SU-DHL-6 (cell line): ENCODE results near the gene TBC1D4.

Source experiments
- H2AFZ ChIP-seq: fragments of 200-600 bp; sonication (generic); 2 replicates; pipeline ENCODE4 v1.6.1; 2014; ENCODE audit warnings: low read depth, mild to moderate bottlenecking, moderate library complexity, mixed read lengths, antibody characterized with exemption, low read length; ENCODE audit not compliant: severe bottlenecking
- H3F3A ChIP-seq: fragments of 200-600 bp; shearing (Covaris generic); 2 replicates; pipeline ENCODE4 v1.6.0; 2016; ENCODE audit warnings: antibody characterized with exemption, mild to moderate bottlenecking; ENCODE audit not compliant: insufficient read depth
- H3K27ac ChIP-seq: fragments of 200-600 bp; sonication (generic); 2 replicates; pipeline ENCODE4 v1.5.1; 2016; ENCODE audit warnings: low read depth, mild to moderate bottlenecking, low read length, moderate library complexity, mixed read lengths
- H3K27me3 ChIP-seq: fragments of 200-600 bp; sonication (generic), shearing (Covaris generic); 2 replicates; pipeline ENCODE4 v1.6.0; 2014; ENCODE audit warnings: mild to moderate bottlenecking, low read length
- H3K36me3 ChIP-seq: fragments of 200-600 bp; sonication (generic); 2 replicates; pipeline ENCODE4 v1.6.1; 2014; ENCODE audit warnings: mild to moderate bottlenecking, low read length, mixed read lengths
- H3K4me2 ChIP-seq: fragments of 300-600, 200-600 bp; shearing (Covaris generic), sonication (generic); 2 replicates; pipeline ENCODE4 v1.6.0; 2014; ENCODE audit warnings: low read length, low read depth, mild to moderate bottlenecking; ENCODE audit not compliant: poor library complexity, severe bottlenecking
- H3K4me3 ChIP-seq: fragments of 200-600 bp; sonication (generic); 2 replicates; pipeline ENCODE4 v1.5.1; 2014; ENCODE audit warnings: antibody characterized with exemption, low read length, mild to moderate bottlenecking, mixed read lengths; ENCODE audit not compliant: insufficient read depth, poor library complexity, severe bottlenecking
- H3K79me2 ChIP-seq: fragments of 200-600 bp; sonication (generic); 2 replicates; pipeline ENCODE4 v1.6.1; 2014; ENCODE audit warnings: mild to moderate bottlenecking, low read length, moderate library complexity; ENCODE audit not compliant: insufficient read depth
- H3K9ac ChIP-seq: fragments of 200-600 bp; sonication (generic); 2 replicates; pipeline ENCODE4 v1.7.0; 2014; ENCODE audit warnings: mild to moderate bottlenecking, low read length
- H3K9me2 ChIP-seq: fragments of 200-600 bp; sonication (generic); replicated peaks from 2 replicates; pipeline ENCODE4 v1.6.1; 2014; ENCODE audit warnings: low read length; ENCODE audit not compliant: insufficient read depth
- H3K9me3 ChIP-seq: fragments of 200-600 bp; sonication (generic); 2 replicates; pipeline ENCODE4 v1.6.1; 2014; ENCODE audit warnings: low read length, mixed read lengths; ENCODE audit not compliant: insufficient read depth
- H4K20me1 ChIP-seq: fragments of 200-600 bp; sonication (generic); 2 replicates; pipeline ENCODE4 v1.6.1; 2014; ENCODE audit warnings: low read depth, mild to moderate bottlenecking, antibody characterized with exemption, low read length, moderate library complexity, mixed read lengths
- CTCF ChIP-seq: fragments of 200-600 bp; sonication (generic); IDR thresholded peaks from one replicate; pipeline ENCODE4 v1.5.1; 2017; ENCODE audit warnings: antibody characterized with exemption, mild to moderate bottlenecking, low read length, moderate library complexity; ENCODE audit not compliant: insufficient read depth, poor library complexity, severe bottlenecking
- EZH2phosphoT487 ChIP-seq: fragments of 200-600 bp; sonication (generic), shearing (Covaris generic); conservative IDR thresholded peaks from 2 replicates; pipeline ENCODE4 v1.6.1; 2018; ENCODE audit warnings: mild to moderate bottlenecking, antibody characterized with exemption, low read length, moderate library complexity, mixed read lengths

TBC1D4 gene

DNA sequence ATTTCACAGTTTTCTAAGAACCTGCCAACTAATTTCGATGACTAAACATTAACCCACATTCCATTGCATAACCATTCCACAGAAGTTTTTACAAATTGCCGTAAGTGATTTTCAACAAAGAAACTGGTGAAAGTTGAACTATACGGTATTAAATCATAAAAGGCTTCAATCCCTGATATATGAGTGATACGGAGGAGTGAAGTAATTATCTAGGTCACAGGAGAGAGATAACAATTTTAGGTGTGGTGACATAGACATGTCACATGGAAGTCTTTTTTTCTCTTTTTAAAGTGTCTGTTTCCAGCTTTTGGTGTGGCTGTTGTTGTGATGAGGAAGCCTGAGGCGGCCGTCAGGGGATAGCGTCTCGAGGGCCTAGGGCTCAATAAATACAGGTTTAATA is 29.4 kb downstream of the TBC1D4 start:
- no peaks in the 10 kb centered on the region for H4K20me1 ChIP-seq
- no peaks in the 10 kb centered on the region for H3K9me3 ChIP-seq
- TF ChIP-seq CTCF: no peak
- no peak for TF ChIP-seq EZH2phosphoT487
- H3K79me2 ChIP-seq: no peaks in the 10 kb centered on the region
- no peak overlapping the region for H3K9ac ChIP-seq
- no peak overlapping the region for H3K27ac ChIP-seq
- no peak overlapping the region for H3K4me2 ChIP-seq
- no peaks in the 10 kb centered on the region for H3F3A ChIP-seq
- H3K36me3 ChIP-seq: no peaks in the 10 kb centered on the region
- no peaks in the 10 kb centered on the region for H3K9me2 ChIP-seq
- no peaks in the 10 kb centered on the region for H3K27me3 ChIP-seq
- H3K4me3 ChIP-seq: no peak overlapping the region
- H2AFZ ChIP-seq: no peak overlapping the region

DNA sequence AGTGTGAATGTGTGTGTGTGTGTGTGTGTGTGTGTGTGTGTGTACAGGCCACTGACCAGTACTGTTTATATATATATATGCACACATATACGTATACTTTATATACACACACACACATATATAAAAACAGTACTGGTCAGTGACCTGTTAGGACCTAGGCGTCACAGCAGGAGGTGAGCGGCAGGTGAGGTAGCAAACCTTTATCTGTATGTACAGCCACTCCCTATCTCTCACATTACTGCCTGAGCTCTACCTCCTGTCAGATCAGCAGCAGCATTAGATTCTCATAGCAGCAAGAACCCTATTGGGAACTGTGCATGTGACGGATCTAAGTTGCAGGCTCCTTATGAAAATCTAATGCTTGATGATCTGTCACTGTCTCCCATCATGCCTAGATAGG is 34.5 kb downstream of the TBC1D4 start:
- Histone ChIP-seq H3K9me3 (no peaks in the 10 kb centered on the region), H4K20me1 (no peaks in the 10 kb centered on the region), H3K27ac (no peak overlapping the region), H3K4me3 (no peak overlapping the region), H3K9me2 (no peaks in the 10 kb centered on the region), H3K9ac (no peak overlapping the region), H3K79me2 (no peaks in the 10 kb centered on the region), H2AFZ (no peak overlapping the region), H3K4me2 (no peak overlapping the region), H3F3A (no peaks in the 10 kb centered on the region), H3K36me3 (no peaks in the 10 kb centered on the region), H3K27me3 (no peaks in the 10 kb centered on the region)
- TF ChIP-seq EZH2phosphoT487 (no peak), CTCF (no peak)

DNA sequence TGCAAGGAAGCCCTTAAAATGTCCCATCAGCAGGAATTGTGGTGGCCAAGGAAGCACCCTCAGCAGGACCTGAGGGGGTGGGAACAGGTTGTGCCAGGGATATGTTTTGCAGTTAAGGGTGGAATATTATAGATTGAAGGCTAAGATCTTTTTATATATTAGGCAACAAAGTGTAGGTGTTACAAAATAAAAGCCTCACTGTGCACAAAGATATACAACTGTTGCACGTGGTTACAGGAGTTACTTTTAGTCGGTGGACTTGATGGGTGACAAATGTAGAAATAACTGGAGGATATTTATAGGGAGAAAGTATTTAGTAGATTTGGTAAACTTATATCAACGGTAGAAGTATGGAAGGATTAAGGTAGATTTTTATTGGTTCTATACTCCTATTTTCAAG is 35.1 kb downstream of the TBC1D4 start:
- H3K79me2 ChIP-seq: no peaks in the 10 kb centered on the region
- H3K9me2 ChIP-seq: no peaks in the 10 kb centered on the region
- no peaks in the 10 kb centered on the region for H3F3A ChIP-seq
- H3K4me3 ChIP-seq: no peak overlapping the region
- H3K27me3 ChIP-seq: no peaks in the 10 kb centered on the region
- H2AFZ ChIP-seq: no peak overlapping the region
- H3K9me3 ChIP-seq: no peaks in the 10 kb centered on the region
- no peaks in the 10 kb centered on the region for H3K36me3 ChIP-seq
- TF ChIP-seq CTCF (no peak), EZH2phosphoT487 (no peak)
- no peak overlapping the region for H3K4me2 ChIP-seq
- no peak overlapping the region for H3K9ac ChIP-seq
- no peaks in the 10 kb centered on the region for H4K20me1 ChIP-seq
- H3K27ac ChIP-seq: no peak overlapping the region
